ENCODE data around the gene UBAC2.

UBAC2 gene

GRCh38 chr13:99344610-99345208, 144.1 kb downstream of the UBAC2 start:
- peak; percentile 39 for DNase-seq

- DNase-seq = no peak
Observed at GRCh38 chr13:99345345-99345744, 144.7 kb downstream of the UBAC2 start.

- DNase-seq = no peak
Observed at GRCh38 chr13:99346335-99347042, 145.8 kb downstream of the UBAC2 start.

GRCh38 chr13:99347335-99347878, 146.8 kb downstream of the UBAC2 start:
- no peak for DNase-seq

- DNase-seq = no peak
Observed at GRCh38 chr13:99347911-99348451, 147.3 kb downstream of the UBAC2 start.

GRCh38 chr13:99350191-99350590, 149.5 kb downstream of the UBAC2 start:
- DNase-seq = no peak

GRCh38 chr13:99351772-99352171, 151.1 kb downstream of the UBAC2 start:
- no peak for DNase-seq

GRCh38 chr13:99352351-99353245, 151.9 kb downstream of the UBAC2 start:
- no peak for DNase-seq

- no peak for DNase-seq
Observed at GRCh38 chr13:99353246-99353600, 152.6 kb downstream of the UBAC2 start.

- DNase-seq = no peak
Observed at GRCh38 chr13:99353836-99354235, 153.2 kb downstream of the UBAC2 start.

GRCh38 chr13:99354371-99354951, 153.8 kb downstream of the UBAC2 start:
- no peak for DNase-seq

- DNase-seq = no peak
Observed at GRCh38 chr13:99355267-99356011, 154.8 kb downstream of the UBAC2 start.

GRCh38 chr13:99356012-99356261, 155.3 kb downstream of the UBAC2 start:
- no peak for DNase-seq

- no peak for DNase-seq
Observed at GRCh38 chr13:99356262-99357091, 155.8 kb downstream of the UBAC2 start.

GRCh38 chr13:99357131-99357596, 156.5 kb downstream of the UBAC2 start:
- no peak for DNase-seq

GRCh38 chr13:99357941-99358340, 157.3 kb downstream of the UBAC2 start:
- no peak for DNase-seq

- DNase-seq = no peak
Observed at GRCh38 chr13:99359528-99359927, 158.9 kb downstream of the UBAC2 start.

- no peak for DNase-seq
Observed at GRCh38 chr13:99360696-99361095, 160.0 kb downstream of the UBAC2 start.

- no peak for DNase-seq
Observed at GRCh38 chr13:99361197-99361596, 160.5 kb downstream of the UBAC2 start.

GRCh38 chr13:99362362-99362761, 161.7 kb downstream of the UBAC2 start:
- DNase-seq = no peak

GRCh38 chr13:99363391-99363790, 162.7 kb downstream of the UBAC2 start:
- no peak for DNase-seq
